Measurements from ENCODE around the gene ZDHHC11B.
"Not testable (repeated sequence)": the region's sequence is repeated elsewhere in the genome, so short reads cannot be mapped to it uniquely, and the experiment has no call there.

ZDHHC11B gene

DNA sequence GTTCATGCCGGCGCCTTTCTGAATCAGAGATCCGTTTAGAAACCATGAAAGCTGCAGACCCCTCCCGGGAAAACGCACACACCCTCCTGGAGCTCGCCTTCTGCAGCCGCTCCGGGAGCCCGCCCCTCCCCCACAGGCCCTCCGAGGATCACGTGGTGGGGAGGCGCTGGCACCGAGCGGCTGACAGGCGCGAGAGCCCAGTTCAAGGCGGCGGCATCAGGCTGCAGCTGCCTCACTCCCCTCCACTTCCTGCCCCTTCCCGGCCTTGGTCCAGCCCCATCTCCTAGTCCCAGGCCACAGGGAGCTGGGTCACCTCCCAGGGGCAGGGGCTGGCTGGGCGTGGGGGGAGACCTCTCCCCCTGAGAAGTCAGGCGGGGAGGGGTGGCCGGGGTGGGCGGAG, 93.5 kb downstream of the ZDHHC11B start:
- DNase-seq (ENCODE audit: low read depth in 1 of 2, low spot score in 1 of 2): not testable (repeated sequence)

DNA sequence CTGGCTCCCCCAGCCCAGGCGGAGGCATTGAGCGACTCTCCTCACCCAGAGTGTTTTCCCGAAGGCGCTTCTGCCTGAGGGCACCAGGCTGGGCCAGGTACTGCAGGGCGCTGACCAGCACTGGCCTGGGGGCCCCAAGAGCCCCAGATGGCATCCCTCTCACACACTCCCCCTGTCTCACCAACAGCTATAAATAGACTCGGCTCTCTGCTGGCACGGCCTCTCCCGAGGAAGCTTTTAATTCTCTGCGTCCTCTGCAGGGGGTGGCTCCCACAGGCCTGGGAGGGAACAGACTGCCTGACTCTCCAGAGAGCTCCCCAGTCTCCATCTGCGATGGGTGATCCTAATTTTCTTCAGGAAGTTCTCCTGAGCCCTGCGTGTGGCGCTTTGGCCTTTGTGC, 94.2 kb downstream of the ZDHHC11B start:
- not testable (repeated sequence) for DNase-seq (ENCODE audit: low read depth in 1 of 2, low spot score in 1 of 2)

DNA sequence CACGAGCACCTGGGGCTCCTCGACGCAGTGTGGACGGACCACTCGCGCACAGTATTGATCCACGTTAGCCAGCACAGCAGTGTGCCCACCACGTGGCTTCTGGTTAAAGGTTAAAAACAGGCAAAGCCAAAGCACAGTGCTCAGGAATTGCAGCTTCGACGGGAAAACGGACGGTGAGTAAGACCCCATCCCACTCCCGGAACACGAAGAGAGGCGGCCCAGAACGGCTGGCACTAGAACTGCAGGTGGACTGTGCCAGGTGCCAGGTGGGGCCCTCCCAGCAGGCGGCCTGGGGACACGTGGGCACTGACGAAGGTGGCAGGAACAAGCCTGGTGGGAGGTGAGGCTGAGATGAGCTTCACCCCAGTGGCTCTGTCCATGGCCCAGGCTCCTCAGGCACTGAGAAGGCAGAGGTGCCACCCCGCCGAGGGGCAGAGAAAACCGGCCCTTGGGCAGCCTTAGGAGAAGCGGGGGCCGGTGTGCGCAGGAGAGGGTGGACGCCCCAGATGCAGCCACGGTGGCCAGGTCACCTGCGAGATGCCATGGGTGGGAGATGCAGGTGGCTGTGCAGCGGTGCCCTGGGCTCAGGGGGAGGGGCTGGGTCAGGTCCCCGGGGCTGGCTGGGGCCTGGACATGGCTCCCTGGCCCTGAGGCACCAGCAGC, 96.0 kb downstream of the ZDHHC11B start:
- DNase-seq (ENCODE audit: low read depth in 1 of 2, low spot score in 1 of 2): not testable (repeated sequence)

DNA sequence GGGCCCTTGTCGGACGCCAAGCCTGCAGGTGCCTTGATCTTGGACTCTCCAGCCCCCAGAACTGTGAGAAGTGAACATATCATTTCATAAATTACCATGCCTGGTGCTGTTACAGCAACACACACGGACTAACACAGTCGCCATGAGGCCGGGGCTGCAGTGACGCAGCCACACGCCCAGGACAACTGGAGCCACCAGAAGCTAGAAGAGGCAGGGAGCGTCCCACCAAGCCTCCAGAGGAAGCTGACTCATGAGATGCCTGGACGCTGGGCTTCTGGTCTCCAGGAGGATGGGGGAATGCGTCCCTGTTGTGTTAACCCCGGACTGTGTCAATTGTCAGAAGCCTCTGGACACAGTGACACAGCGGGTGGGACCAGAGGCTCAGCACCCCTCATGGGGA, 97.6 kb downstream of the ZDHHC11B start:
- DNase-seq (ENCODE audit: low read depth in 1 of 2, low spot score in 1 of 2): not testable (repeated sequence)

DNA sequence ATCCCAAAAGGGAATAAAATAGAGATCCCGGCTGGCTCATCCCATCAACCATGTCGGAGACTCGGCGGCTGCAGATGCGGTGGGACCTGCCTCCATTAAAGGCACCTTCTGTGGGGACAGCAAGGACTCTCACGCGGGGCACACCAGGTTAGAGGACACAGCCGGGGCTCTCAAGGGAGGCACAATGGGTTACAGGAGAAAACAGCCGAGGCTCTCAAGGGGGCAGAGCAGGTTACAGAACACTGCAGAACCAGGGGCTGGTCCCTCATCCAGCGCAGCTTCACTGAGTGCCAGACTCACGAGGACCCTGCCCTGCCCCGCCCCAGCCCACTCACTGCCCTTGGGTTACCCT, 98.4 kb downstream of the ZDHHC11B start:
- DNase-seq (ENCODE audit: low read depth in 1 of 2, low spot score in 1 of 2): not testable (repeated sequence)

DNA sequence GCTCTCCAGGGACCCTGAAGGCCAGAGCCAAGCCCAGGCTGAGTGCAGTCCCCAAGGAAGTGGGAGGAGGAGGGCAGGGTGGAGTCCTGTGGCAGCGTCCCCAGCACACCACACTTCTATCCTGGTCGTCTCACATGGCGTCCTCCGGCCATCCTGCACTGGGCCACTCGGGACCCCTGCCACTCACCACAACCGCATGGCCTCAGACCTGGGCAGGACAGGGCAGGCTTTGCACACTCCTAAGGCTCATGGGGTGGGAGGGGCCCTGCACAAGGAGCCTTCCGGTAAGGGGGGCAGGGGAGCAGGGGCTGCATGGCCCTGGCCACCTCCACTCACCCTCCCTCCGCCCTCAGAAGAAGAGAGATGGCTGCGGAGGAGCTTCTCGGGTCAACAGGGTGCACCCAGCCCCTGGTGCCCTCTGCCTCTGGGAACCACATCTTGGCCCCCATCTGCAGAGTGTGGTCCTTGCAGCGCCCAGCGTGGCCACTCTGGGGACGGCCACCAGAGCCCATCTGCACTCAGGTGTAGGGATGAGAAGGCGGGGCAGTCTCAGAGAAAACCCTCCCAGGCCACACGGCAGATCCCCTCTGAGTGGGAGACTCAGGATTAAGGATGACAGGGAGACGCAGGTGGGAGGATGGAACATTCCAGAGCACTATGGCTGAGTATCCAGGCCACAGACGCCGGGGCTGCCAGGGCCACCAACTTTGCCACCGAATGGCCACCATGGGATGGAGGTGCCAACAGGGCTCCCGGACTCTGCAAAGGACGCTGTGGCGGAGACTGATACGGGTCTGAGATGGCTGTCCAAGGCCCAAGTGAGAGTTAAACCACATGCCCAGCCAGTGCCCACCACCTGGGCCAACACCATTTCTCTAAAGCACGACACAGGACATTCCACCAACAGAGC, 99.0 kb downstream of the ZDHHC11B start:
- DNase-seq (ENCODE audit: low read depth in 1 of 2, low spot score in 1 of 2): no peak

DNA sequence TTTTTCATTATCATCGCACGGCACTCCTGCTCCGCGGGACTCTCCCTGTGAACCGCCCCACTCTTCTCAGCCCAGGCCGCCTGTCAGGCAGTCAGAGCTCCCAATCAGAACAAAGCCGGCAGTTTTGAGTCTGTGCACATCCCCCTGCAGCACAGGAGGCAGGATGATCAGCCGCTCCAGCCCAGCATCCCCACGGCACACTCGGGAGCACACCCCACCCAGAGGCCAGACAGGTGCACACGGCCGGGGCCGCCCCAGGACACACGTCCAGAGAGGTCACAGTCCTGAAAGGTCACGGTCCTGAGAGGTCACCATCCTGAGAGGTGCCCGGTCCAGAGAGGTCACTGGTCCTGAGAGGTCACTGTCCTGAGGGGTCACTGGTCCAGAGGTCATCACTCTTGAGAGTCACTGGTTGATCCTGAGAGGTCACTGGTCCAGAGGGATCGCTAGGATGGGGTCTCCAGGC, 99.7 kb downstream of the ZDHHC11B start:
- no peak for DNase-seq (ENCODE audit: low read depth in 1 of 2, low spot score in 1 of 2)

DNA sequence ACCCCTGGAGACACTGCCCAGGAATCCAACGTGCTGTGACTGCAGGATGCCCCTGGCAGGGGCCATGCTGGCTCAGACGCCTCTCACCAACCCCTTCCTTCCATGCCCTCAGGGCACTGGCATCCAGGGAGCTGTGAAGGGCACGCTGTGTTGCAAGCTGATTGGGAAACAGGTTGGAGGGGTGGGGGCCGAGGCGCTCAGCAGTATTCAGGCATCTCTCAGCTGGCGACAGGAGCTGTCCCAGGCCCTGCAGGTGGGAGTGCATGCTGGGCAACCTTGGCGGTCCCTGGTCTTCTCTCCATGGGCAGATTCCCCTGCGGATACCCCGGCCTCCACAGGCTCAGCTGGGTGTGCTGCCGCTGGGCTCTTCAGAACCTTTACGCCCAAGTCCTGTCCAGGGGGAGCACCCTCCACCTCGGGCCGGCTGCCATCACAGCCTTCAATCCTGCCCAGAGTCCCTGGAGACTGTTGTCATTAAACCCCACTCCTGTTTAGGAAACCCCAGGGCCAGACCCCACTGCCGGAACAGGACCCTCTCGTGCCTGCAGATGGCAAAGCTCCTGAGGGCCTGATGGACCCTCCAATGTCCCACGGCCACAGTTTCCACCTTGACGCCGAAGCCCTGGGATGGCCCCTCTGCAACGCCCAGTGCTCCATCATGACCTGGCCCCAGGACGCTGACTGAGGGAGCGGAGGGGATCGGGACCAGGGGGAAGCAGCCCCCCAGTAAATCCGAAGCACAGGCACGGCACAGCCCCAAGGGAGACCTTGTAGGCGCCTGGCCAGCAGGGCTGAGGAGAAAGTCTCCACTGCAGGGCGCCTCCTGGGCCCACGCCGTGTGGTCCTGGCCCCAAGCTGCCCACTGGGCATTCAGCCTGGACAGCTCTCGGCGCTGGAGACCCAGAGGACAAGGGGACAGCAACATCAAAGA, 100.7 kb downstream of the ZDHHC11B start:
- DNase-seq (ENCODE audit: low read depth in 1 of 2, low spot score in 1 of 2): no peak

DNA sequence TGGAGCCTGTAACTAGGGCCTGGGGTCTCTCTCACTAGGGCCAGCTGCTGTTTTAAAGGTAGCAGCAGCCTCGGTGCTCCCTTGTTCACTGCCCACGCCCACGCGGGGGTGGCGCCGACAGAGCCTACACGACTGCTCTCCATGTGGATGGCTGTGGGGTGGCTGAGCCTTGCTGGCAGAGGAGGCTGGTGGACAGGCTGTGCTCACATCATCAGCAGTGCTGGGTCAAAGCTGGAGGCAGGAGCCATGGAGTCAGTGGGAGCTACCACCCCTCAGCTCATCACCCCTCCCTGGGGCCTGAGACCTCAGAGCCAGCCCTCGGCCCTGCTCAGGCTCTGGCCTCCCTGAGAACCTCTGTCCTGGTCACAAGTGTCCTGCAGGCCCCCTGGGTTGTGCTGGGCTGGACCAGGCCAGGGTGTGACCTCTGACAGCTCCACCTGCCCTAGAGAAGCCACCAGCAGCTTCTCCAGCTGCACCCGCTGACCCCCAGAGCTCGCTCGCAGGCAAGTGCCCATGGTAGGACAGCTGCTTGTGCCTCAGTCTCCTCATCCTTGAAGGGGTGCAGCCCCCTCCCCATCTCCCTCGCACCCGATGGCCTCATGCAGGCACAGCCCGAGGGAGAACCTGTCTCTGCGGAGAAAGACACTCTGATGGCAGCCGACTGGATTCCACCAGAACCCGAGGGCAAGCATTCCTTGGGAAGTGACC, 101.7 kb downstream of the ZDHHC11B start:
- not testable (repeated sequence) for DNase-seq (ENCODE audit: low read depth in 1 of 2, low spot score in 1 of 2)

DNA sequence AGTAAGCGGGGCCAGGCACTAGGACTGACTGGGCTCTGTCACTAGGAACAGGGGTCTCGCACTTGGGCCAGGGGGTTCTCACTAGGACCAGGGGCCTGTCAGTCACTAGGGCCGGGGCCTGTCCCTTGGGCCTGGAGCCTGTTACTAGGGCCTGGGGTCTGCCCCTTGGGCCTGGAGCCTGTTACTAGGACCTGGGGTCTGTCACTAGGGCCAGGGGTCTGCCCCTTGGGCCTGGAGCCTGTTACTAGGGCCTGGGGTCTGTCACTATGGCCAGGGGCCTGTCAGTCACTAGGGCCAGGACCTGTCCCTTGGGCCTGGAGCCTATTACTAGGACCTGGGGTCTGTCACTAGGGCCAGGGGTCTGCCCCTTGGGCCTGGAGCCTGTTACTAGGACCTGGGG, 102.3 kb downstream of the ZDHHC11B start:
- DNase-seq (ENCODE audit: low read depth in 1 of 2, low spot score in 1 of 2): not testable (repeated sequence)

DNA sequence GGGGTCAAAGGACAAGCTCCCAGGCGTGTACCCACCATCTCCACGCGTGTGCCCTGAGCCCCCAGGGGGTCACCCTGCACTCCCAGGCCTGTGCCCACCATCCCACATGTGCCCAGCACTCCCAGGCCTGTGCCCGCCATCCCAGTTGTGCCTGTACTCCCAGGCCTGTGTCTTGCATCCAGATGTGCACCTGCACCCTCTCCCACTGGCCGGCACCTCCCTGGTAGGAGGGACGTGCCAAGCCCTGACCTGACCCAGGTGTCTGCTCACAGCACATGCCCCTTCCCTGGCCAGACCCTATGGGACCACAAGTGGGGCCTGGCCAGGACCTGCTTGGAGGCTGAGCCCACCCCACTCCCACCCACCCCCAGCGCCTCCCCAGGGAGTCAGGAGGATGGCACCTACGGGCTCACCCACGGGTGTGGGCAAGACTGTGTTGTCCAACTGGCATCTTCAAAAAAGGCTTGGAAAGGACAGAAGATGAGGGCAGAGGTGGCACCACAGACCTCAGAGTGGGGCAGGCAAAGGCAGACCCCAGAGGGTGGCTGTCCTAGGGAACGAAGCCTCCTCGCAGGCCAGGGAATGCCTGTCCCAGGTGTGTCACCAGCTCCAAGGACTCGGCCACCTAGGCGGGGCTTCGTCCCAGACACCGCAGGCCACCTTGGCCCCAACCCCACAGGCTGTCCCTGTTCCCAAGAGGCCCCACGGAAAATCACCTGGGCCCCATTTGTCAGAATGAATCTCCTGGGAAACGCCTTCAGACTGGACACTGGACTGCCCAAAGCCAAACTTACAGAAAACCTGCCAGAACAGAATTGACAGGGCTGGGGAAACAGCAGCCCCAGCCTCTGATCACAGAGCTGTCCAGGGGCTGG, 103.0 kb downstream of the ZDHHC11B start:
- not testable (repeated sequence) for DNase-seq (ENCODE audit: low read depth in 1 of 2, low spot score in 1 of 2)

DNA sequence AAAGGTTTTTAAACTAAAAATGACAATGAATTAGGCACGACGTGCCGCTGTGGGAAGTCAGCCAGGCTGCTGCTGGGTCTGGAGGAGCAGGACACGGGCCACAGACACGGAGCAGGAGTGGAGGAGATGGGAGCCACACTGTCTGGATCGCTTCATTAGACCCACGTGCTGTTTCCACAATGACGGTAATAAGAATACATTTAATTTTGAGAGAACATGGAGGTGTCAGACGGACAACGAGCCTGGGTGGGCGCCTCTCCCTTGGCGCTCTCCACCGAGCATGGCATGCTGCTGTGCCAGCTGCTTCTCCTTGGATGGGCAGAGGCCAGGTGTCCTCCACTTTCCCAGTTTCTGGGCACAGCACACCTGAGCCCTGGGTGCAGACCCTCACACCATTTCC, 103.7 kb downstream of the ZDHHC11B start:
- DNase-seq (ENCODE audit: low read depth in 1 of 2, low spot score in 1 of 2): not testable (repeated sequence)

DNA sequence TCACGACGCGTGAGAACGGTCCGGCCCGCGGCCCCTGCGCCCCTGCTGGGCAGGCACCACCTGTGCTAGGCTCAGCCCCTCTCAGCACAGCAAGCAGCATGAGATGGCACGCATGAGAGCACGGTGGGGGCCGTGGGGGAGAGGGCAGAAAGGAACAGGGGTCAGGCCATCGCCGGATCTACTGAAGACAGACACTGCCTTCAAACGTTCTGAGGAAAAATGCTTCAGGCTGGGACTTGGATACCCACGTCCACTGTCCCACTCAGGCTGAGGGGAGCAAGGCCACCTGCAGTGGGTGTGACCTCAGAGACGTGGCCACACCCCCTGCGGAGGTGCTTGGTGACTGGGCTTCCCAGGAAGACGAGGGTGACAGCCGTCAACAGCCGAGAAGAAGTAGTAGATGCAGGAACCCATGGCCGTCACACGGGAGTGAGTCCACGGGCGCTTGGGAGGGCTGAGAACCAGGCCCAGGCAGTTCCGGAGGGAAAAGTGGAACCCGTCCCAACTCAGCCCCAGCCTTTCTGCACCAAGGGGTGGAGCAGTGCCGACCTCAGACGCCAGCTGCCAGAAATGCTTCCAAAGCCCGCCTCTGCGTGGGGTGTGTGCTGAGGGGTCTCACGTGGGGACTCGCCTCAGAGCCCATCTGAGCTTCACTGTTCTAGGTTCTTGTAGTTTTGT, 104.3 kb downstream of the ZDHHC11B start:
- DNase-seq (ENCODE audit: low read depth in 1 of 2, low spot score in 1 of 2): not testable (repeated sequence)

DNA sequence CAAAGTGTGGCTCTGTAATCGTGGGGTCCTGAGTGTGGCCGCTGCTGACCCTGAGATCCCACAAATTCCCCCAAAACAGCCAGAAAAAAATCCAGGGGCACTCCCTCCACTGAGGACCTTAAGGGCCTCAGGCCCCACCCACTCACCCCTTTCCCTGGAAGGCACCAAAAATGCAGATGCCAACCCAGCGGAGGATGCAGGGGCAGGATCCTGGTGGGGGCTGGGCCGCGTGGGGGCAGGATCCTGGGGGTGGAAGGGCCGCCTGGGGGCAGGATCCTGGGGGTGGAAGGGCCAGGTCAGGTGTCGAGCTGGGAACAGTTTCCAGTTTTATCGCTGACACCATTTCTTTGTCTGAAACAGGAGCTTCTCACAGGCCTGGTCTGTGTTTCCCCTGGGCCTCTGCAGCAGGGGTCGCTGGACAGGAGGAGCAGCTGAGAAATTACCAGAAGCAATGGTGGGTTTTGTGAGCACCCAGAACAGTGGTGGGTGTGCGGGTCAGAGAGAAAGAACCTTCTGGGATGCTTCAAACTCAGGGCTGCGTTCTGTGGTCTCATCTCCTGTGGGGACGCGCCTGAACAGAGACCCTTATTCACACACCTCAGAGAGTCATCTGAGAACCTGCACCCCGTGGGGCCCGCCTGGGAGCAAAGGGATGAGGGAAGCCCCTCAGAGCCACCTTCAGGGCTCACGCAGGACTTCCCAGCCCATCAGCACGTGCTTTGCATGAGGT, 105.2 kb downstream of the ZDHHC11B start:
- DNase-seq (ENCODE audit: low read depth in 1 of 2, low spot score in 1 of 2): not testable (repeated sequence)

DNA sequence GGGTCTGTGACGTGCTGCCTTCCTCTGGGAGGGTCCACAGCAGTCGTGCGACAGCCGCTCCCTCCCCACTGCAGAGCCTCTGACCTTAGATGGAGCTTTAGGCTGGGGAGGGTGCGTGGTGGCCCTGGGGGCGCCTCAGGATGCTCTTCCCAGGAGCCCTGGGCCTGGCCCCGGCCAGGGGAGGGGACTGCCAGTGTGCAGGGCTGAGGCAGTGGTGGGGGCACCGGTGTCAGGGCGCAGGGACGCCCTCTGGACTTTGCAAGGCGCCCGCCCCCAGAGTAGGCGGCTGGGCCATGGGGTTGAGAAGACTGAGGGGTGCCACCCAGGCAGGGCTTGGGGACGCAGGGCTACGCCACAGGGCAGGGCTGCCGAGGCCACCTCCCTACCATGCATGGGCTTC, 106.0 kb downstream of the ZDHHC11B start:
- not testable (repeated sequence) for DNase-seq (ENCODE audit: low read depth in 1 of 2, low spot score in 1 of 2)

DNA sequence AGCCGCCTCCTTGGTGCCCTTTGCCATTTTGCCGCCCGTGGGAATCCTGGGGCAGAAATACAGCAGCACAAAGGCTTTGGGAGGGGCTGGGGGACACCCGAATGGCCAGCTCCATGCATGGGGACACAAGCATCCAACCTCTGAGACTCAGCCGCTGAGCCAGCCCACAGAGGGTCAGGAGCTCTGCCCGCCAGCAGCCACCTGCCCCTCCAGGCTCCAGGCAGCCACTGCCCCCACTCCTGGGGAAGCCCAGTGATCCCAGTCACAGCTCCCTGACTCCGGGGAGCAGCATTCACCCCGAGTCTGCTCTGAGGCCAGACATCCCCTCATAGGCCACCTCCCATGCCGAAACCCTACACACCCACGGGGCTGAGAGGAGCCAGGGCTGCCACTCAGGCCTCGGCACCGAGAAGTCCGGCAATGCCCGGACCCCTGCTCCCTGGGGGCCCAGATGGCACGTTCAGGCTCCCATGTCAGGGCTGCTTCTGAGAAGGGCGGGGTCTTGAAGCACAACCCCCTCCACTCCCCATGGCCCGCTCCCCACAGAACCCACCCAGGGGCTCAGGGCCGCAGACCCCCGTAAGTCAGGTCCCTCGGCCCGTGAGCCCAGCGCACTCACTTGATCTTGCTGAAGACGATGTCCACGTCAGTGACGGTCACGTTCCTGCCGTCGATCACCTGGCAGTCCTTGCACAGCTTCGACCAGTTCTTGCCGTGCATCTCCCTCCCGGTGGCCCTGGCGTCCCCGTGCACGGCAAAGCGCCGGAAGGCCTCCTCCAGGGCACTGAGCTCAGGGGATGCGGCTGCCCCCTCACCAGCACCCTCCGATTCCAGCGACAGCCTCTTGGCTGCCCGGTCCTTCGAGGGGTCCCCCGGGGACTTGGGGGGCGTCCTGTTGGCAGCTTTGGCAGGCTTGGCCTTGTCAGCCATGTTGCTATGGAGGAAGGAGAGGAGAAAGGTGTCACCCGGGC, 107.1 kb downstream of the ZDHHC11B start:
- DNase-seq (ENCODE audit: low read depth in 1 of 2, low spot score in 1 of 2): no peak

DNA sequence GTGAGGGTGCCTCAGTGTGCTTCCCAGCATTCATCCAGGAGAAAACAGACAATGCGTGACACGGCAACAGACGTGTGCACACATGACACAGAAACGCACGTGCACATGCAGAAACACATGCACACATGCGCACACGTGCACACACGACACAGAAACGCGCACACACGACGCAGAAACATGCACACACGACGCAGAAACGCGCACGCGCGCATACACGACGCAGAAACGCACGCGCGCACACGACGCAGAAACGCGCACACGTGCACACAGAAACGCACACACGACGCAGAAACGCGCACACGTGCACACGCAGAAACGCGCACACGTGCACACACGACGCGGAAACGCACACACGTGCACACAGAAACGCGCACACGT, 107.8 kb downstream of the ZDHHC11B start:
- no peak for DNase-seq (ENCODE audit: low read depth in 1 of 2, low spot score in 1 of 2)

Measured in activated CD4-positive, alpha-beta T cell treated with anti-CD3 and anti-CD28 coated beads, Interleukin-2, amount 50 U/mL, for 24 hours (primary cell).